ENCODE data around the gene LIF.

DNA sequence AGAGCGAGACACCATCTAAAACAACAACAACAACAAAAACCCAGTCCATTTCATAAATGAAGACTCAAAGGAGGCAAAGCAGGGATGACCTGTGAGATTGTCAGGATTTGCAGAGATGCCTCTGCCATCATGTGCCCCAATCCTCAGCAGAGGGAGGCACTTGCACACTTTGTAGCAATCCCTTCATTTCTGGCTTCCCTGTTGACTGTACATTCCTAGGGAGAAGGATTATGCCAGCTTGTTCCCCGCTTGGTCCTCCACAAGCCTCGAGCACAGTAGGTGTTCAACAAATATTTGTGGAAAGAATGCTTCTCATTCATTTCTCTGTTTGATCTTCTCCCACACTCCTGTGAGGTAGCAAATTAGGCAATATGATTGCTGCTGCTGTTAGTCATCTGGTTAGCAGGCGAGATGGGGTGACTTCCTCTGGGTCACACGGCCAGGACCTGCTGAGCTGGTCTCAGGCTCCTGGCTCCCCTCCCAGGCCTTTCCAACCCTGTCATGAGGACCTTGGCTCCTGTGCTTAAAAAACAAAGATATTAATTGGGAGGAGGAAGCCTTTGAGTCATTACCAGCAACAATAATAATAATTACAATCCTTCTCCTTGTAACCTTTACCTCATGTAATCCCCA is 34.1 kb downstream of the LIF start:
- TF ChIP-seq, protein P1, sequence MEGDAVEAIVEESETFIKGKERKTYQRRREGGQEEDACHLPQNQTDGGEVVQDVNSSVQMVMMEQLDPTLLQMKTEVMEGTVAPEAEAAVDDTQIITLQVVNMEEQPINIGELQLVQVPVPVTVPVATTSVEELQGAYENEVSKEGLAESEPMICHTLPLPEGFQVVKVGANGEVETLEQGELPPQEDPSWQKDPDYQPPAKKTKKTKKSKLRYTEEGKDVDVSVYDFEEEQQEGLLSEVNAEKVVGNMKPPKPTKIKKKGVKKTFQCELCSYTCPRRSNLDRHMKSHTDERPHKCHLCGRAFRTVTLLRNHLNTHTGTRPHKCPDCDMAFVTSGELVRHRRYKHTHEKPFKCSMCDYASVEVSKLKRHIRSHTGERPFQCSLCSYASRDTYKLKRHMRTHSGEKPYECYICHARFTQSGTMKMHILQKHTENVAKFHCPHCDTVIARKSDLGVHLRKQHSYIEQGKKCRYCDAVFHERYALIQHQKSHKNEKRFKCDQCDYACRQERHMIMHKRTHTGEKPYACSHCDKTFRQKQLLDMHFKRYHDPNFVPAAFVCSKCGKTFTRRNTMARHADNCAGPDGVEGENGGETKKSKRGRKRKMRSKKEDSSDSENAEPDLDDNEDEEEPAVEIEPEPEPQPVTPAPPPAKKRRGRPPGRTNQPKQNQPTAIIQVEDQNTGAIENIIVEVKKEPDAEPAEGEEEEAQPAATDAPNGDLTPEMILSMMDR (IDR thresholded peaks at IDR 0.05; ENCODE audit: poor library complexity): no peak
- TF ChIP-seq EZH2phosphoT487 (IDR thresholded peaks at IDR 0.05; ENCODE audit: low read depth, severe bottlenecking, unreplicated experiment): no peak
